ENCODE data around the gene FOXI3. TPM values are rescaled to one million over a fixed set of nuclear protein-coding genes. Genes with fewer than 3 reads are reported as not detected.

Gene FOXI3
- total RNA-seq, 2 donors from 2014 or later, result 0.93 to 2.8 TPM

- Histone ChIP-seq H3K9ac (ENCODE audit: extremely low read depth, low read length, poor library complexity, severe bottlenecking) (no peak overlapping the region), H3K4me1 (ENCODE audit: control insufficient read depth, insufficient read depth, low read length) (no peaks in the 10 kb centered on the region), H3K27ac (ENCODE audit: low read depth, low read length) (no peak overlapping the region), H3K9me3 (ENCODE audit: control insufficient read depth, low read length) (no peaks in the 10 kb centered on the region), H3K27me3 (ENCODE audit: control insufficient read depth, insufficient read depth, low read length, poor library complexity, severe bottlenecking) (peaks cover under 1% of the 10 kb centered on the region), H3K4me3 (ENCODE audit: low read length) (no peak overlapping the region), H3K36me3 (ENCODE audit: control insufficient read depth, insufficient read depth, low read length) (no peaks in the 10 kb centered on the region)
- peaks cover 45% of the 10 kb centered on the region for H3K27me3 Mint-ChIP-seq (ENCODE audit: insufficient read depth)
- no peak overlapping the region for H3K4me3 Mint-ChIP-seq
- TF ChIP-seq CTCF (conservative IDR thresholded peaks at IDR 0.05), result no peak
- peaks cover 4% of the 10 kb centered on the region for H3K4me1 Mint-ChIP-seq
- no peaks in the 10 kb centered on the region for H3K36me3 Mint-ChIP-seq (ENCODE audit: low read depth)
- H3K27ac Mint-ChIP-seq, result no peak overlapping the region
- H3K9me3 Mint-ChIP-seq, result no peaks in the 10 kb centered on the region
- DNase-seq, result peak; percentile 60
- WGBS, 2 experiments (ENCODE audit: insufficient coverage in 1 of 2, insufficient read length in 1 of 2), result 48 to 59% methylated on average over 3 to 4 of the region's 4 CpGs
Observed at GRCh38 chr2:88443353-88443938, 9.0 kb downstream of the FOXI3 start.

- Mint-ChIP-seq H3K27me3 (ENCODE audit: insufficient read depth) (peaks cover 35% of the 10 kb centered on the region), H3K36me3 (ENCODE audit: low read depth) (no peaks in the 10 kb centered on the region), H3K4me3 (no peak overlapping the region), H3K9me3 (no peaks in the 10 kb centered on the region), H3K4me1 (peaks cover 4% of the 10 kb centered on the region), H3K27ac (no peak overlapping the region)
- H3K36me3 ChIP-seq (ENCODE audit: control insufficient read depth, insufficient read depth, low read length), result no peaks in the 10 kb centered on the region
- H3K27me3 ChIP-seq (ENCODE audit: control insufficient read depth, insufficient read depth, low read length, poor library complexity, severe bottlenecking), result no peaks in the 10 kb centered on the region
- no peak for TF ChIP-seq CTCF (conservative IDR thresholded peaks at IDR 0.05)
- DNase-seq, result no peak
- WGBS, 2 experiments (ENCODE audit: insufficient coverage in 1 of 2, insufficient read length in 1 of 2), result 76 to 78% methylated on average over 4 of the region's 4 CpGs
- no peaks in the 10 kb centered on the region for H3K9me3 ChIP-seq (ENCODE audit: control insufficient read depth, low read length)
- H3K4me3 ChIP-seq (ENCODE audit: low read length), result no peak overlapping the region
- no peak overlapping the region for H3K27ac ChIP-seq (ENCODE audit: low read depth, low read length)
- no peak overlapping the region for H3K9ac ChIP-seq (ENCODE audit: extremely low read depth, low read length, poor library complexity, severe bottlenecking)
- H3K4me1 ChIP-seq (ENCODE audit: control insufficient read depth, insufficient read depth, low read length), result no peaks in the 10 kb centered on the region
Observed at GRCh38 chr2:88442473-88442872, 10.0 kb downstream of the FOXI3 start.

- Histone ChIP-seq H3K9ac (ENCODE audit: extremely low read depth, low read length, poor library complexity, severe bottlenecking) (no peak overlapping the region), H3K4me3 (ENCODE audit: low read length) (no peak overlapping the region), H3K9me3 (ENCODE audit: control insufficient read depth, low read length) (no peaks in the 10 kb centered on the region), H3K27me3 (ENCODE audit: control insufficient read depth, insufficient read depth, low read length, poor library complexity, severe bottlenecking) (no peaks in the 10 kb centered on the region), H3K36me3 (ENCODE audit: control insufficient read depth, insufficient read depth, low read length) (no peaks in the 10 kb centered on the region), H3K27ac (ENCODE audit: low read depth, low read length) (no peak overlapping the region), H3K4me1 (ENCODE audit: control insufficient read depth, insufficient read depth, low read length) (no peaks in the 10 kb centered on the region)
- Mint-ChIP-seq H3K36me3 (ENCODE audit: low read depth) (no peaks in the 10 kb centered on the region), H3K27me3 (ENCODE audit: insufficient read depth) (peaks cover 31% of the 10 kb centered on the region), H3K9me3 (no peaks in the 10 kb centered on the region), H3K4me1 (peaks cover 4% of the 10 kb centered on the region), H3K4me3 (no peak overlapping the region), H3K27ac (no peak overlapping the region)
- no peak for TF ChIP-seq CTCF (conservative IDR thresholded peaks at IDR 0.05)
- no peak for DNase-seq
- WGBS, 2 experiments (ENCODE audit: insufficient coverage in 1 of 2, insufficient read length in 1 of 2), result 90 to 94% methylated on average over 5 of the region's 5 CpGs
Observed at GRCh38 chr2:88442061-88442460, 10.4 kb downstream of the FOXI3 start.

Measured in endodermal cell (in vitro differentiated cells).